Brain microvascular endothelial cell (primary cell): Measurements from ENCODE around the gene MIOX.

Experiments used
- DNase-seq: peaks from one replicate; pipeline ENCODE4 v3.0.0-alpha.2; 2020
- H3K27ac ChIP-seq: fragments of 250-450 bp; sonication (Bioruptor Pico); 2 replicates; pipeline ENCODE4 v1.5.1; 2020; ENCODE audit warnings: mild to moderate bottlenecking, moderate library complexity
- H3K27me3 ChIP-seq: fragments of 250-450 bp; sonication (Bioruptor Pico); replicated peaks from 2 replicates; pipeline ENCODE4 v1.5.1; 2020; ENCODE audit warnings: mild to moderate bottlenecking
- H3K36me3 ChIP-seq: fragments of 250-450 bp; sonication (Bioruptor Pico); replicated peaks from 2 replicates; pipeline ENCODE4 v1.5.1; 2020; ENCODE audit warnings: mild to moderate bottlenecking
- H3K4me3 ChIP-seq: 2 replicates; pipeline ENCODE4 v1.5.1; 2011; ENCODE audit warnings: low read depth, mild to moderate bottlenecking, control low read depth, low read length, moderate library complexity
- CTCF ChIP-seq: IDR thresholded peaks from 2 replicates; pipeline ENCODE4 v1.5.1; 2011; ENCODE audit warnings: low read depth, mild to moderate bottlenecking, moderate library complexity, low read length, control low read depth, inconsistent platforms; ENCODE audit errors: missing control alignments
- in situ Hi-C: cut with HindIII; loops from 2 replicates; pipeline ENCODE4 v1.10.0; 2017; ENCODE audit warnings: low sequenced_read_pairs, low pct_ligation_motif_present

The MIOX gene

GRCh38 chr22:50459496-50460140 lies 27.0 kb upstream of the MIOX start:
- Histone ChIP-seq H3K27me3 (no peaks in the 10 kb centered on the region), H3K4me3 (no peak overlapping the region), H3K36me3 (peaks cover 75% of the 10 kb centered on the region), H3K27ac (no peak overlapping the region)
- no peak for DNase-seq
- no peak for TF ChIP-seq CTCF
- in situ Hi-C loops = no loop called here

GRCh38 chr22:50460938-50461337 lies 25.7 kb upstream of the MIOX start:
- Histone ChIP-seq H3K27me3 (no peaks in the 10 kb centered on the region), H3K27ac (no peak overlapping the region), H3K4me3 (no peak overlapping the region), H3K36me3 (peaks cover 74% of the 10 kb centered on the region)
- DNase-seq = no peak
- TF ChIP-seq CTCF = no peak
- in situ Hi-C loops = no loop called here

DNA sequence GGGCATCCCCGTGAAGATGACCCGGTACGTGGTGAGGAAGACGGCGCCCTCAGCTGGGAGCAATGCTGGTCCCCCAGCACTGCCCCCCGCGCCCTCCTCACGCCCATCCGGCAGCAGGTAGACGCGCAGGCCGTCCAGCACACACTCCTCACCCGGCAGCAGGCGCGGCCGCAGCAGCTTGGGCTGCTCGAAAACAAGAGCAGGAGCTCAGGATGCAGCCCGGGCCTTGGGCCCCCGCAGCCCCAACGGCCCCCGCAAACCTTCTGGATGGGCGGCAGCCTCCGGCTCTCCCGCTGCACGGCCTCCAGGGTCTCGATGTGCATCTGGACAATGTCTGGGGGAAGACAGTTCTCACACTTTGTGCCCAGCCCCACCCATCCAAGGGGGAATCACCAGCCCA lies 25.1 kb upstream of the MIOX start:
- H3K27me3 ChIP-seq = no peaks in the 10 kb centered on the region
- no peak for DNase-seq
- peaks cover 77% of the 10 kb centered on the region for H3K36me3 ChIP-seq
- no peak for TF ChIP-seq CTCF
- H3K27ac ChIP-seq = no peak overlapping the region
- in situ Hi-C loops = no loop called here
- no peak overlapping the region for H3K4me3 ChIP-seq

- in situ Hi-C loops = no loop called here
Measured at GRCh38 chr22:50461979-50462540, 24.6 kb upstream of the MIOX start.

DNA sequence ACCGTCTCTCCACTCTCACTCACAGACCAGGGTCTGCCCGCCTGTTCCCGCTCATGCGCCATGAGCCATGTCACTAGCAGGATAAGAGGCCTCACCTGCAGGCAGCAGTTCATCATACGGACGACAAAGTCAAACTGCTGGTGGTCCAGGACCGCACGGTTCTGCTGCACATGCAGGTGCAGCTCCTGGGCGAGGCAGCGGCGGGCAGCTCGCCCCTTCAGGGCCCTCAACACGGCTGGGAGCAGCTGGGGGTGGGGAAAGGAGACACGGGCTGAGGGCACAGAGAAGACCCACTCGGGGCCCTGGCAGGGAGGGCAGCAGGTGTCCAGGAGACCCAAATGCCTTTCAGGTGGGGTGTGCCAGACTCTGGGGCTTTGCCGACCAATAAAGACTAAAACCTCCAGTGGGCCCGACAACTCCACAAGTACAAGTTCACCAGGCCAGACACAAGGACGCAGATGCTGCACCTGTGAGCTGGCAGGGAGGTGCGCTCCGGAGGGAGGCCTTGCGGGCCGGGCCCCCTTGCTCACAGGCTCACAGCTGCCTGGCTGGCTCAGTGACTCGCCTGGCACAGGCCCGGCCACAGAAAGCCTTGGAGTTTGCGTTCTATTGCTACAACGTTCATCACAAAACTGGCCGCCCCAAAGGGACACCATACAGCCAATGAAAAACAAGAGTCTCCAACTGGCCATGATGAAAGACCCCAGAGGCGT lies 23.3 kb upstream of the MIOX start:
- no peak for DNase-seq
- no peak for TF ChIP-seq CTCF
- Histone ChIP-seq H3K27me3 (no peaks in the 10 kb centered on the region), H3K27ac (no peak overlapping the region), H3K36me3 (peaks cover 79% of the 10 kb centered on the region), H3K4me3 (no peak overlapping the region)
- in situ Hi-C loops = no loop called here

More at GRCh38 chr22:50461979-50462540, 24.6 kb upstream of the MIOX start:
- no peak overlapping the region for H3K4me3 ChIP-seq
- DNase-seq = no peak
- H3K36me3 ChIP-seq = peaks cover 77% of the 10 kb centered on the region
- no peak for TF ChIP-seq CTCF
- H3K27ac ChIP-seq = no peak overlapping the region
- H3K27me3 ChIP-seq = no peaks in the 10 kb centered on the region
